Fibroblast of villous mesenchyme (primary cell): ENCODE measurements around the gene TAGAP. TPM values are rescaled to one million over a fixed set of nuclear protein-coding genes. Genes with fewer than 3 reads are reported as not detected.
"Not testable (repeated sequence)": the region's sequence is repeated elsewhere in the genome, so short reads cannot be mapped to it uniquely, and the experiment has no call there.

ENCODE experiments used
- DNase-seq: peaks from one replicate; pipeline ENCODE4 v3.0.0-alpha.2; 2010; ENCODE audit warnings: low read depth
- H3K4me3 ChIP-seq: 2 replicates; pipeline ENCODE4 v1.5.1; 2011; ENCODE audit warnings: low read depth, mild to moderate bottlenecking, low read length
- total RNA-seq: library from RNA; depleted of rRNA; stranded (reverse); fragments of >200 nt; gene quantifications from 2 replicates; pipeline ENCODE4 v1.2.3, GENCODE V29; 2012
- TF ChIP-seq, protein P1 (sequence below): IDR thresholded peaks from 2 replicates; pipeline ENCODE4 v1.5.1; 2012; ENCODE audit warnings: low read depth, mild to moderate bottlenecking, low read length; ENCODE audit not compliant: insufficient read depth

TAGAP gene
- total RNA-seq, 1 donor: not detected

DNA sequence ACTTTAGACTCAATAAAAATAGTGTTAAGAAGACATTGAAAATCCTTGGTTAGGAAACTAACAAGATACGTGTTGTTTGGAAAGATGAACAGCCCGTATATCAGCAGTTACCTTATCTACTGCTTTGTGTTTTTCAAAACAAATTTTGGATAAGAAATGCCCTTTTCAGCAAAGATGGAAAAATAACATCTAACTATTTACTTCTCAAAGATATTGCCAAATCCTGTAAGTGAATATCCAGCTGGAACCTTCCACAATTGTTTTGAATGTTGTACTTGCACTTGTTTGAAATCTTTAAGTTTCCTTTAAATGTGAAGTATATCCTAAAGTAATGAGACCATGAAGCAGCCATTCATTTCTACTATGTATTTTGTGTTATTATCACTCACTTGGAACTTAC is 14.6 kb downstream of the TAGAP start:
- TF ChIP-seq, protein P1, sequence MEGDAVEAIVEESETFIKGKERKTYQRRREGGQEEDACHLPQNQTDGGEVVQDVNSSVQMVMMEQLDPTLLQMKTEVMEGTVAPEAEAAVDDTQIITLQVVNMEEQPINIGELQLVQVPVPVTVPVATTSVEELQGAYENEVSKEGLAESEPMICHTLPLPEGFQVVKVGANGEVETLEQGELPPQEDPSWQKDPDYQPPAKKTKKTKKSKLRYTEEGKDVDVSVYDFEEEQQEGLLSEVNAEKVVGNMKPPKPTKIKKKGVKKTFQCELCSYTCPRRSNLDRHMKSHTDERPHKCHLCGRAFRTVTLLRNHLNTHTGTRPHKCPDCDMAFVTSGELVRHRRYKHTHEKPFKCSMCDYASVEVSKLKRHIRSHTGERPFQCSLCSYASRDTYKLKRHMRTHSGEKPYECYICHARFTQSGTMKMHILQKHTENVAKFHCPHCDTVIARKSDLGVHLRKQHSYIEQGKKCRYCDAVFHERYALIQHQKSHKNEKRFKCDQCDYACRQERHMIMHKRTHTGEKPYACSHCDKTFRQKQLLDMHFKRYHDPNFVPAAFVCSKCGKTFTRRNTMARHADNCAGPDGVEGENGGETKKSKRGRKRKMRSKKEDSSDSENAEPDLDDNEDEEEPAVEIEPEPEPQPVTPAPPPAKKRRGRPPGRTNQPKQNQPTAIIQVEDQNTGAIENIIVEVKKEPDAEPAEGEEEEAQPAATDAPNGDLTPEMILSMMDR: no peak
- H3K4me3 ChIP-seq: no peak overlapping the region
- DNase-seq: no peak

DNA sequence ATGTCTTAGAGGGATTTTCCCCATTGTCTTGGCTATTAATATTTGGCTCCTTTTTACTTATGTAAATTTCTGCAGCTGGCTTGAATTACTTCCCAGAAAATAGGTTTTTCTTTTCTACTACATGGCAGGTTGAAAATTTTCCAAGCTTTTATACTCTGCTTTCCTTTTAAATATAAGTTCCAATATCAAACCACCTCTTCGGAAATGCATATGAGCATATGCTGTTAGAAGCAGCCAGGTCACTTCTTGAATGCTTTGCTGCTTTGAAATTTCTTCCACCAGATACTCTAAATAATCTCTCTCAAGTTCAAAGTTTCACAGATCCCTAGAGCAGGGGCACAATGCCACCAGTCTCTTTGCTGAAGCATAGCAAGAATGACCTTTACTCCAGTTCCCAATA is 19.6 kb downstream of the TAGAP start:
- not testable (repeated sequence) for DNase-seq, H3K4me3 ChIP-seq

DNA sequence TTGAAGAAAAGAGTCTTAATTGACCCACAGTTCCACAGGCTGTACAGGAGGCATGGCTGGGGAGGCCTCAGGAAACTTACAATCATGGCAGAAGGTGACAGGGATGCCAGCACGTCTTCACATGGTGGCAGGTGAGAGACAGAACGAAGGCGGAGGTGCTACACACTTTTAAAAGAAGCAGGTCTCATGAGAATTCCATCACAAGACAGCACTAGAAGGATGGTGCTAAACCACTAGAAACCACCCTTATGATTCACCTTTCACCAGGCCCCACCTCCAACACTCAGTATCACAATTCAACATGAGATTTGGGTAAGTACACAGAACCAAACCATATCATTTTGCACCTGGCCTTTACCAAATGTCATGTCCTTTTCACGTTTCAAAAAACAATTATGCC is 20.9 kb downstream of the TAGAP start:
- no peak for DNase-seq
- no peak overlapping the region for H3K4me3 ChIP-seq
- TF ChIP-seq, protein P1: no peak

DNA sequence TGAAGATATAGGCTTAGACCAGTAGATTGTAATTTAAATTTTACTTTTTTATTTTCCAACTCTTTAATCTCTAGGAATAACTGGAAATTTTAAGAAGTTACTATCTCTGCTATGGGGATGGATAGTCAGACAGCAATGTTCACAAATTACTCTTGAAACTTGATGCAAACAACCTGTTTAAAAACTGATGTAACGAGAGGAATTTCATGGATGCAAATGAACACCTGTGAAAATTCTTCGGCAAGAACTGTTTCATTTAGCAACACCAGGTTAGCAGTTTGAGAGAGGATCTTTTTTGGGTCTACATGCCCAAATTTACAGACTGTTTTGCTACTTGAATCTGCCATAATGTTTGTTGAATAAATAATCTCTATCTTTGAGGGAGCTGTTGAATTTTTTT is 24.8 kb downstream of the TAGAP start:
- no peak for DNase-seq
- no peak overlapping the region for H3K4me3 ChIP-seq
- TF ChIP-seq, protein P1: no peak

DNA sequence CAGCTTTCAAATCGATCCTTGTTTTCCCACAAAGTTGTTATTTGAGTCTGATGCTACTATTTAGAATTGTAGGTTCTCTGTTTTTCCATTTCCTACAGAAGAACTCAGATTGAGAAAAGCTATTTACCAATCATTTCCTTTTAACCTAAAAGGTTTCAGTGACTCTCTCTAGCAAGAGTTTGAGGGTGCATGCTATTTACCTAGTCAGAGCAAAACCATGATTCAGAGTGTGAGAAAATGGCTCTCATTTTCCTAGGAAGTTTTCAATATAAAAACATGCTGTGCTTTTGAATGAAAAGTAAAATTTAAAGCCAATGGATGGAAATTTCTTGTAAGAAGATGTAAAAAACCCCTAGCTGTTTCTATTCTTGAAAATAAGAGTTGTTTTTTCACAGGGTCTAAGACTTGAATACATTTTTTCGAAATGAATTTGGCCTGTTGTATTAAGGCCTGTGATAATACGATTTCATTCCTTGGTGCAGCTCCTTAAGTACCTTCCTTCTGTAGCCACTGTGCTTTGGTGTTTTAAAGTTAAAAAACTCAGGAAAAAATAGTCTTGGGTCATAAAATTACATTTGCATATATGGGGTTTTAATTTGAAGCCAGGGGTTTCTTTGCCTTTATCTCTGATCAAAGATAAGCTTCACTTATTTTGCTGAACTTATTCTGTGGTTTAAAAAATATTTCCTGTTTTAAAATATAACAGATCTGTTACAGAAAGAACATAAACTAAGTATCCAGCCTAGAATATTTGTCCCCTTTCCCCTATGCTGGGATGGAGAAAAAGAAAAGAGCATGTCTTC is 26.8 kb downstream of the TAGAP start:
- TF ChIP-seq, protein P1: no peak
- H3K4me3 ChIP-seq: no peak overlapping the region
- no peak for DNase-seq

DNA sequence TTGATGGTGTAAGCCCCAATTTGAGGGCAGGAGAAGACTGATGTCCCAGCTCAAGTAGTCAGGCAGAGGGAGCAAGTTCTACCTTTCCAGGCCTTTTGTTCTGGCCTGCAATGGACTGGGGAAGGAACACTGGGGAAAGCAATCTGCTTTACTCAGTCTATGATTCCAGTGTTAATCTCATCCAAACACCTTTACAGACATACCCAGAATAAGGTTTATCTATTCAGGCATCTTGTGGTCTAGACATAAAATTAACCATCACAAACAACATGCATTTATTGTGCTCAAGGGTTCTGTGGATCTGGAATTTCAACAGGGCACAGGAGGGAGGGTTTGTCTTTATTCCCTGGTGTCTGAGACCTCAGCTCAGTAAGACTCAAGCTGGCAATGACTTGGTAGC is 30.4 kb downstream of the TAGAP start:
- no peak for DNase-seq
- no peak overlapping the region for H3K4me3 ChIP-seq
- TF ChIP-seq, protein P1: no peak

DNA sequence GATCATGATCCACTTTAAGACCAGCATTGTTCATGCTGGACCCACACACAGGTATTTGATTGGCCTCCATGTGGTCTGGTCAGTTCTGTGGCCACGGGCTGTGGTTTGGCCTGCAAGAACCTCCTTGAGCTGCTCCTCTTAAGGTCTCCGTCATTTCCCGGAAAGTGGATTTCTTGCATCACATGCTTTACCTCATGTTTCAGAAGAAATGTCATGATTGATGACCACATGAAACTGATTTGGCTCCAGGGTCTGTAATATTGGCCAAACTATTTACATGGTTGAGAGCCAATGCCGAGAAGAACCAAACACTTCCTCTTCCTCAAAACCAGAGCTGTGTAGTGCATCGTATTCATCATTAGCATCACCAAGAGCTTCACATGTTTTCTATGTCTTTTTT is 31.6 kb downstream of the TAGAP start:
- H3K4me3 ChIP-seq: no peak overlapping the region
- TF ChIP-seq, protein P1: no peak
- DNase-seq: no peak
